Heart right ventricle (tissue), 16 donors: ENCODE data around the gene STARD8. TPM values are rescaled to one million over a fixed set of nuclear protein-coding genes. Genes with fewer than 3 reads are reported as not detected.

Experiments
- ATAC-seq, 8 donors: fragments of 200-7000 bp; cut with Tn5 transposase; one replicate each; pipeline ENCODE4 v1.9.1; 2020; ENCODE audit warnings: mild to moderate bottlenecking in 8 of 8, moderate library complexity in 8 of 8, moderate number of reproducible peaks in 1 of 8
- DNase-seq, 2 donors: peaks; one replicate each; pipeline ENCODE4 v3.0.0-alpha.2; 2020
- H3K27ac ChIP-seq, 10 donors: fragments of 200-600 bp; sonication (generic) in 2 of 10; one replicate each; pipeline versions ENCODE4 v1.5.0 to v1.8.0; 2020 to 2022; ENCODE audit warnings: mild to moderate bottlenecking in 3 of 10
- H3K27me3 ChIP-seq, 7 donors: fragments of 200-600 bp; one replicate each; pipeline ENCODE4 v1.8.0; 2021 to 2022; ENCODE audit warnings: mild to moderate bottlenecking in 2 of 7
- H3K36me3 ChIP-seq, 9 donors: fragments of 200-600 bp; sonication (generic) in 1 of 9; one replicate each; pipeline versions ENCODE4 v1.5.0 to v1.8.0; 2020 to 2022; ENCODE audit warnings: mild to moderate bottlenecking in 2 of 9
- H3K4me1 ChIP-seq, 9 donors: fragments of 200-600 bp; sonication (generic) in 1 of 9; one replicate each; pipeline versions ENCODE4 v1.5.0 to v1.8.0; 2020 to 2022; ENCODE audit warnings: mild to moderate bottlenecking in 4 of 9
- H3K4me3 ChIP-seq, 10 donors: fragments of 200-600 bp; sonication (generic) in 2 of 10; one replicate each; pipeline versions ENCODE4 v1.5.0 to v1.8.0; 2020 to 2022; ENCODE audit warnings: mild to moderate bottlenecking in 7 of 10, moderate library complexity in 2 of 10
- H3K9me3 ChIP-seq, 11 donors: fragments of 200-600 bp in 10 of 11; sonication (generic) in 2 of 11; one replicate each; pipeline versions ENCODE4 v1.5.0 to v1.8.0; 2013 to 2022; ENCODE audit warnings: mild to moderate bottlenecking in 2 of 11, control low read depth in 1 of 11, moderate library complexity in 1 of 11
- CTCF ChIP-seq, 9 donors: fragments of 200-600 bp; sonication (generic) in 2 of 9; IDR thresholded peaks; one replicate each; pipeline versions ENCODE4 v1.5.0 to v1.8.0; 2021 to 2022; ENCODE audit warnings: antibody characterized with exemption in 9 of 9, mild to moderate bottlenecking in 5 of 9, moderate library complexity in 1 of 9
- WGBS, 2 donors: extraction: QIAGEN DNeasy Blood & Tissue Kit; methylation state at CpG; one replicate each; pipeline ENCODE4 v1.1.7; 2013; ENCODE audit warnings: inconsistent platforms in 1 of 2; 5-methylcytosine and 5-hydroxymethylcytosine counted together
- intact Hi-C, 10 donors: fragments of 100-400 bp; cut with DNase I; formaldehyde crosslinking; loops; one replicate each; pipeline versions ENCODE4 v1.11.1 to v1.14.2; 2022
- polyA plus RNA-seq, 2 donors: library from polyadenylated mRNA; stranded (reverse); fragments of 200-250 nt; gene quantifications; one replicate each; pipeline ENCODE4 v1.2.3, GENCODE V29; 2013
- total RNA-seq, 10 donors: library from RNA; stranded (reverse); fragmentation: NEBNext Ultra II Directional in 3 of 10; extraction: Animal tissue kit (Norgen Biotek cat#: 25700) in 3 of 10; gene quantifications; one replicate each; pipeline versions ENCODE4 v1.2.1 to v1.2.4, GENCODE V29; 2021 to 2023
- donor health status: Arrhythmogenic right ventricular cardiomyopathy.
- donor health status: ischemic (EF 13 %, LVEDD 7.1; RV severe dilation, severe dysfunction).
- donor health status: healthy with polysubstance abuse.
- donor health status: DM: no; HTN: yes; CAD: no.
- donor health status: DM: no; HTN: no; CAD: no.
- donor health status: ischemic (EF 25% LVEDD 6.9; RV normal size, moderate dysfunction).
- donor health status: ischemic (EF 25% LVEDD 5.7; RV mildly dilated, moderate dysfunction).
- donor health status: healthy.
- donor health status: DM: yes; HTN: yes; CAD: no.
- donor health status: Ischemic cardiomyopathy.
- donor health status: ischemic (EF 35%, LVEDD 5.7; RV mildly dilated, moderate dysfunction).
- donor health status: nonischemic (EF 11% LVEDD 7.7; RV severe dilation, severe dysfunction).
- donor health status: DM: yes; HTN: yes; CAD: no.
- donor health status: PGD.
- donor health status: ischemic (EF 29% LVEDD 5.4; RV normal size, mild dysfunction).
- donor health status: nonischemic (EF 23%, LVEDD 6.1; RV moderate dilation, normal function).

Gene STARD8
- total and polyA plus RNA-seq, 12 donors = 4.7 to 11.7 (median 7.6) TPM

DNA sequence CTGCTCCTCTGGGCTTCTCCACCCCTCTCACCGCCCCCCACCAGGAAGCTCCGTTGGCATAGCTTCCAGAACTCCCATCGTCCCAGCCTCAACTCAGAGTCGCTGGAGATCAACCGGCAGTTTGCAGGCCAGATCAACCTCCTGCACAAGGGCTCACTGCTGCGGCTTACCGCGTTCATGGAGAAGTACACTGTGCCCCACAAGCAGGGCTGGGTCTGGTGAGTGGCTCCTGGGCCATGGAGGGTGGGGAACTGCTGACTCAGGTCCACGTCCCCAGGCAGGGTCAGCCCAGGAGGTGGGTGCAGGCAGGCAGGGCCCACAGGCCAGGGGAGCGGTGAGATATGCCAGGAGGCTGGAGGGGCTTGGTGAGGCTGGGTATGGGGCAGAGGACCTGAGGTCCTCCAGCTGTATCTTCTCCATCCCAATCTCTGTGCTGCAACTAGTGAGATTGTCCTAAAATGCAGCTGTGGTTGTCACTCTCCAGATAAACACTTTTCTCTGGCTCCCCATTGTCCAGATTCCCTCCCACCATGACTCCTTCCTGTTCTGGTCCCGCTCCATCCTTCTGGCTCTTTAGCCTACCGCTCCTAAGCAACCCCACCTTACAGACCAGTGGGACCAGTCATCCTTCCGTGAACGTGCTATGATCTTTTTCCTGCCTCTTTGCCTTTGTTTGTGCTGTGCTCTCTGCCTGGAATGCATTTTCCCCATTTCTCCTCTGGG lies 71.9 kb downstream of the STARD8 start:
- Histone ChIP-seq H3K36me3 (peaks cover 0 to 85% (median 0%) of the 10 kb centered on the region in 9 donors), H3K27me3 (no peaks in the 10 kb centered on the region), H3K9me3 (no peaks in the 10 kb centered on the region), H3K4me1 (peaks cover 0 to 14% (median 0%) of the 10 kb centered on the region in 9 donors), H3K27ac (no peak overlapping the region), H3K4me3 (no peak overlapping the region)
- intact Hi-C loops = loop anchor here in 5 of 10 donors (10.0 kb wide), 4 partner anchors 115 to 215 kb away; no protein-coding TSS in a partner anchor
- DNase-seq (no peak), ATAC-seq (peak in 5 of 8 donors; percentile 21 to 58 (median 41))
- TF ChIP-seq CTCF (IDR thresholded peaks at IDR 0.05) = no peak
- WGBS, 2 donors = 71 to 80% methylated on average over 13 to 14 of the region's 14 CpGs

DNA sequence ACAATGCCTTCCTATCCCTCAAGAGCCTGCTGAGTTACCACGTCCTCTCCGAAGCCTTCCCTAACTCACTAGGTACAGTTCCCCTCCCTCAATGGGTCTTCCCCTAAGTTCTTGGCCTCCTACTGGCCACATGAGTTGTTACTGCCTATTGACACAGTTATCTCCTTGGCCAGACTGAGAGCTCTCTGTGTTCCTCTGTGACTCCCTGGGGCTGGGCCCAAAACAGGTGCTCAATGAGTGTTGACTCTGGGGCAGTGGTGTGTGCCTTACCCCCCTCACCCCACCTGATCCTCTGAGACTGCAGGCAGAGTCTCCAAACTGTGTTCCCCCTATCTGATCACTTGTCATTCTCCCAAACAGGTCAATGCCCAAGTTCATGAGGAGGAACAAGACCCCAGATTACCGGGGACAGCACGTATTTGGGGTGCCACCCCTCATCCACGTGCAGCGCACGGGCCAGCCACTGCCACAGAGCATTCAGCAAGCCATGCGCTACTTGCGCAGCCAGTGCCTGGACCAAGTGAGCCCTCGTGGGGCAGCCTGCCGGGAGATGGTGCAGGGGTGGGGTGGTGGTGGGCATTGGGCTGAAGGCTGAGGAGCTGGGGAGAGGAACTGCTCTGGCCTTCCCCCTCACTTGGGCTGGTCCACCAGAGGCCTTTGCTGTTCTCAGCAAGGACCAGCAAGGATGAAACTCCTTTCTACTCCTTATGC lies 72.6 kb downstream of the STARD8 start:
- WGBS, 2 donors = 85 to 86% methylated on average over 11 of the region's 11 CpGs
- TF ChIP-seq CTCF (IDR thresholded peaks at IDR 0.05) = peak in 5 of 9 donors; percentile 11 to 33 (median 27)
- H3K36me3 ChIP-seq = peaks cover 0 to 86% (median 0%) of the 10 kb centered on the region in 9 donors
- H3K9me3 ChIP-seq = no peaks in the 10 kb centered on the region
- no peak overlapping the region for H3K4me3 ChIP-seq
- H3K4me1 ChIP-seq = peaks cover 0 to 14% (median 0%) of the 10 kb centered on the region in 9 donors
- DNase-seq (no peak), ATAC-seq (peak in 5 of 8 donors; percentile 39 to 77 (median 45))
- intact Hi-C loops = loop anchor here in 5 of 10 donors (10.0 kb wide), 4 partner anchors 115 to 215 kb away; no protein-coding TSS in a partner anchor
- H3K27ac ChIP-seq = no peak overlapping the region
- H3K27me3 ChIP-seq = no peaks in the 10 kb centered on the region

DNA sequence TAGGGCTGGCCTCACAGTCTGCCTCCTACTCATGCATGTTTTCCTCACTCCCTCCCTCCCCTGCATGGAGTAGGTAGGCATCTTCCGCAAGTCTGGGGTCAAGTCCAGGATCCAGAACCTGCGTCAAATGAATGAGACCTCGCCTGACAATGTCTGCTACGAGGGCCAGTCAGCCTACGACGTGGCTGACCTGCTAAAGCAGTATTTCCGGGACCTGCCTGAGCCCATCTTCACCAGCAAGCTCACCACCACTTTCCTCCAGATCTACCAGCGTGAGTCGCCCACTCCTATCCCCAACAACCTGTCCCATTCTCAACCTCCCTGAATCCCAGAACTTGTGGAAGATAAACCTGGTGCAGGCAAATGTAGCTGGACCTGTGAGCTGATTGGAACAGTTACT lies 73.4 kb downstream of the STARD8 start:
- Histone ChIP-seq H3K4me1 (peaks cover 0 to 14% (median 0%) of the 10 kb centered on the region in 9 donors), H3K27ac (no peak overlapping the region), H3K9me3 (no peaks in the 10 kb centered on the region), H3K4me3 (no peak overlapping the region), H3K27me3 (no peaks in the 10 kb centered on the region), H3K36me3 (peaks cover 0 to 87% (median 0%) of the 10 kb centered on the region in 9 donors)
- ATAC-seq (no peak), DNase-seq (no peak)
- no peak for TF ChIP-seq CTCF (IDR thresholded peaks at IDR 0.05)
- intact Hi-C loops = no loop called here
- WGBS, 2 donors = 95 to 99% methylated on average over 9 of the region's 9 CpGs

DNA sequence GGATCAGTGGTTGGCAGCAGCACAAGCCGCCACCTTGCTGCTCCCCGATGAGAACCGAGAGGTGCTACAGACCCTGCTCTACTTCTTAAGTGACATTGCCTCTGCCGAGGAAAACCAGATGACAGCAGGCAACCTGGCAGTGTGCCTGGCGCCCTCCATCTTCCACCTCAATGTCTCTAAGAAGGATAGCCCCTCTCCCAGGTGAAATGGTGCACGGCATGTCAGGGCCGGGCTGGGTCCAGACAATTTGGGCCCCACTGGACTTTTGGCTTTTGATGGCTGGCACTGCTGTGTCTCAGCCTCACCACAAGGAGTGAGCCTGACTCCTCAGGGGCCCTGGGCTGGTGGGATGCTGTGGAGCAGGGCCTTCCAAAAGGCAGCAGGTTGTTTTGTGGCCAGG lies 74.1 kb downstream of the STARD8 start:
- H3K27ac ChIP-seq = no peak overlapping the region
- peaks cover 0 to 87% (median 0%) of the 10 kb centered on the region in 9 donors for H3K36me3 ChIP-seq
- intact Hi-C loops = no loop called here
- DNase-seq = no peak
- peaks cover 0 to under 1% (median 0%) of the 10 kb centered on the region in 7 donors for H3K27me3 ChIP-seq
- WGBS, 2 donors = 81 to 82% methylated on average over 7 of the region's 7 CpGs
- no peak for ATAC-seq
- no peaks in the 10 kb centered on the region for H3K9me3 ChIP-seq
- peaks cover 0 to 14% (median 0%) of the 10 kb centered on the region in 9 donors for H3K4me1 ChIP-seq
- no peak overlapping the region for H3K4me3 ChIP-seq
- TF ChIP-seq CTCF (IDR thresholded peaks at IDR 0.05) = no peak
